Measurements from ENCODE around the gene C19orf12. TPM values are rescaled to one million over a fixed set of nuclear protein-coding genes. Genes with fewer than 3 reads are reported as not detected.
A peak's percentile ranks its signal among the peaks of the same experiment; 100 is the strongest.

C19orf12 gene
- total RNA-seq, result 21.2 TPM

DNA sequence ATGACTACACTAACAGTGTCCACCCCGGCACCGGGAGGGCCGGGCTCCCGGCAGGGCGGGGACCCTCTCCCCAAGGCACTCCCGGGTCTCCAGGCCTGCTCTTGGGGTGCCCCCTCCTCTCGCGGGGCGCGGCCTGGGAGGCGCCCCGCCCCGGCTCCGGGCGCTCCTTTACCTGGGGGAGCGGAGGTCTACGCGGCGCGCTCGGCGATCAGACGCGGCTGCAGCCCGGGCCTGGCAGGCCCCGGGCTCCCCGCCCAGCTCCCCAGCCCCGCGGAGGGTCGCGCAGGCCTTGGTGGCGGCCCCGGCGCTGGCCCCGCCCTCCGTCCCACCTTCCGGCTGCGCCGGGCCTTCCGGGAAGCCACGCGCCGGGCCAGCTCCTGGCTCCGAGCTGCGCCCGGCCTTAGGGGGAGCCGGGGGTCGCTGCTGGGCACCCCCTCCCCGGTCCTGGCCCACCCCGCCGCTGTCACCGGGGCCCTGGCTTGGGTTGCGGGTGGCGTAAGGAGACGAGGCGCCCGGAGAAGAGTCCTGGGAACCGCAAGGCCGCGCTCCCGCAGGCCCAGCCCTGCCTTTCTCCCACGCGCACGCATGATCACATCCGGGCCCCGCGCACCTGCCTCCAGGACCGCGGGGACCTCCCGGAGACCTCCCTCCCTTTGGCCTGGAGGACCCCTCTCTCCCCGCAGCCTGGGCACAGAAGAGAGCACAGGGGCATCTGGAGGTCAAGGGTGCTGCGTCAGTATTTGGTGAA is at the start of gene C19orf12:
Gene C19orf12 (minus strand): TSS at position 309 of the 748 bp plus-strand sequence. CDS start 6,848 bp downstream, outside the sequence.
- peak; percentile 34 for DNase-seq

DNA sequence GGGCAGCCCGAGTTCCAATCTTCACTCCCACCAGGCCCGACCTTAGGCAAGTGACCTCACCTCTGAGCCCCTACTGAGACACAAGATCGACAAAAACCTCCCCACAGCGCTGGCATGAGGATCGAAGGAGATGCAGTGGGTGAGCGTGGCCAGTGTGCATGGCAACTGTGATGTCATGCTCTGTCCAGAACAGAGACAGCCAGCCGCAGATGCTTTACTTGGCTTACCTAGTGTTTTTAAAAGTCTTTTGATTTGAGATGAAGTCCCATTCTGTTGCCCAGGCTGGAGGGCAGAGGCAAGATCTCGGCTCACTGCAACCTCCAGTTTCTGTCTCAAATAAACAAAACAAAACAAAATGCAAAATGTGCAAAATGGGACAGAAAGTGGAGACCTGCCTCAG is 49.3 kb upstream of the C19orf12 start:
- DNase-seq, result no peak

DNA sequence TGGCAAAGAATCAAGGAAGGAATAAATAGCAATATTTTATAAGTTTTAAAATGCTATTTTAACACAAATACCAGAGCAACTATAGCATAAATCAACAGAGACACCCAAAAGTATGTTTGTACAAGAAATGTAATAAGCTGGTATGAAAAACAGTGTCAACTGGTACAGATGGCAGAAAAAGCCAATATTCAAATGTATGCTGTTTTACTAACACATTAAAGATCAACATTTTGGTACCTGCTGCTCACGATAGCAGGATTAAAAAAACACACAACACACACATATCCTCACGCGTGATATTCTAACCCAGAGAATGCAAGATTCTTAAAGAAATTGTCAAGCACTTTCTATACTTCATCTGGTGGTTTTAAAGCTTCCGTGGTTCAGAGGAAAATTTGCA is 48.1 kb upstream of the C19orf12 start:
- DNase-seq, result no peak

DNA sequence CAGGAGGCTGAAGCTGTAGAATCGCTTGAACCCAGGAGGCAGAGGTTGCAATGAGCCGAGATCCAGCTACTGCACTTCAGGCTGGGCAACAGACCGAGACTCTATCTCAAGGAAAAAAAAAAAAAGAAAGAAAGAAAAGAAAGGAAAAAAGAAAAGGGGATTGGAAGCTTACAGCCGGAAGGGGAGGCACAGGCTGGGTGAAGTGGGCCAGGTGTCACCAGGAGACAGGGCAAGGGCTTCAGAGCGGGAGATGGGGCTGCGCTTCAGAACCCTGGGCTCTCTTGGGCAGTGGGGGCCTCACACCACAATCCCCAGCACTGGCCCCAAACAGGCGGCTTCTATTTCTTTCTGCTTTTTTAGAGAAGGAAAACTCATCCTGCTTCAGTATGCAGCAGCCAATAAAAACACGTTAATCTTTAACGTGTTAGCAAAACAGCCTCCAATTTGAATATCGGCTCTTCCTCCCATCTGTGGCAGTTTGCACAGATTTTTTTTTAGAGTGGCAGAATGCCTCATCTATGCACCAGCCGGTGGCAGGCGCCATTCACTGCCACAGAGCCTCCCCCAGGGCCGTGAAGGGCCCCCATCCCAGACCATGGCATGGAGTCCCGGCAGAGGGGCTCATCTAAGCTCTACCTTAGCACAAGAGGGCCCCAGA is 46.6 kb upstream of the C19orf12 start:
- no peak for DNase-seq

DNA sequence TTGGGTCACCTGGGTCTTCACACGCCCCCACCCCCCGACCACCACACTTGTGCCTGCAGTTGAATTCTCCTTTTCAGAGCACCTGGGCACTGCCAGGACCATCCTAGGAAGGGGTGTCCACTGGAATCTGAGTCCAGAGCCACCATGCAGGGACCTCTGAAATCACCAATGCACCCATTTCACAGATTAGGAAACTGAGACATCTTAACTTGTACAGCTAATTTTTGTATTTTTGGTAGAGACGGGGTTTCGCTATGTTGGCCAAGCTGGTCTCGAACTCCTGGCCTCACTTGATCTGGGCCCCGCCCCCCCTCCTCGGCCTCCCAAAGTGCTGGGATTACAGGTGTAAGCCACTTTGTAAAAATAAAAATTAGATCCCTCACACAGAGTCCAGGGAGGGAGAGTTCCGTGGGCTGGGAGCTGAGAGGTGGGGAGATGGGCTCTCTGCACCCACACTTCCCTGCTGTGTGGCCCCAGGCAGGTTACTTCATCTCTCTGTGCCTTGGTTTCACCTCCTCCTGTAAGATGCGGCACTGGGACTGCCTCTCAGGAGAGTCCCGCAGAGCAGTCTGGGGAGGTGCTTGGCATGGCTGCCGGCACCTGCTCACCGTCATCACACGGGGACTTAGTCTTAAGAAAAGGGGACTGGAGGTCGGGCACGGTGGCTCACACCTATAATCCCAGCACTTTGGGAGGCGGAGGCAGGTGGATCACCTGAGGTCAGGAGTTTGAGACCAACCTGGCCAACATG is 45.9 kb upstream of the C19orf12 start:
- DNase-seq, result no peak

DNA sequence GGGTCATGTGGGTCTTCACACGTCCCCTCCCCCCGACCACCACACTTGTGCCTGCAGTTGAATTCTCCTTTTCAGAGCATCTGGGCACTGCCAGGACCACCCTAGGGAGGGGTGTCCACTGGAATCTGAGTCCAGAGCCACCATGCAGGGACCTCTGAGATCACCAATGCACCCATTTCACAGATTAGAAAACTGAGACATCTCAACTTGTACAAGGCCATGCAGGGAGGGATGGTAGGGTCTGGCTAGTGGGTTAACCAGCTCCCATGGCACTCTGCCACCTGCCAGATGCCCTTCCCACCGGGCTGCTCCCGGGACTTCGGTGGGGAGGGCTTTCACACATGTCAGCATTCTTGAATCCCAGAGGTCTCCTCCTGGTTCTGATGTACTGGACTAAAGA is 44.3 kb upstream of the C19orf12 start:
- no peak for DNase-seq

DNA sequence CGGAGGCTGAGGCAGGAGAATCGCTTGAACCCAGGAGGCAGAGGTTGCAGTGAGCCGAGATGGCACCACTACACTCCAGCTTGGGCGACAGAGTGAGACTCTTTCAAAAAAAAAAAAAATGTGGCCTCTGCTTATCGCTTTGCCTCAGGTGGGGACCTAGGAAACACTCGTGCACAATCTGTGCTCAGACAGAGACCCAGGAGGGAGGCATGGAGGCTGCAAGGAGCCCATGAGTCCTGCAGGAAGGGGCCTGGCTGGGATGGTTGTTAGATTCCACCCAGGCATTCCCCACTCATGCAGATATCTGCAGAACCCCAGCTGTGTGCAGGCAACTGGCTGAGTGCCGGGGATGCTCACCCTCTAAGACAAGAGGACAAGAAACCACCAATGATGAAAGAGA is 43.8 kb upstream of the C19orf12 start:
- DNase-seq, result no peak

DNA sequence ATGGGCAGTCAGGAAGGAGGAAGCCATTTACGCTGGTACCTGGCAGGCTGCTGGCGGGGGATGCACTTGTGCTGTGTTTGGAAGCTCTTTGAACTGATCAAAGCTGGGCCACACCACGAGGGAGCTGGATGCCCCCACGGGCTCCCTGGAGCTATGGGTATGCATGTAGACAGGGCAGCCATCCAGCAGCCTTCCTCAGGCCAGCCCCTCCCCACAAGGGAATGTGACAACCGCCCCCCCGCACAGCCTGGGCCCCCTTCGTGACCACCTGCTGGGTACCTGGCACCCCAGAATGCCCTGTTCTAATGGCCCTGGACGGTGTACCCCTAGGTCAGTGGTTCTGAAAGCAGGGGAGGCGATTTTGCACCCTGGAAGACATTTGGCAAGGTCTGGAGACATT is 42.5 kb upstream of the C19orf12 start:
- no peak for DNase-seq

DNA sequence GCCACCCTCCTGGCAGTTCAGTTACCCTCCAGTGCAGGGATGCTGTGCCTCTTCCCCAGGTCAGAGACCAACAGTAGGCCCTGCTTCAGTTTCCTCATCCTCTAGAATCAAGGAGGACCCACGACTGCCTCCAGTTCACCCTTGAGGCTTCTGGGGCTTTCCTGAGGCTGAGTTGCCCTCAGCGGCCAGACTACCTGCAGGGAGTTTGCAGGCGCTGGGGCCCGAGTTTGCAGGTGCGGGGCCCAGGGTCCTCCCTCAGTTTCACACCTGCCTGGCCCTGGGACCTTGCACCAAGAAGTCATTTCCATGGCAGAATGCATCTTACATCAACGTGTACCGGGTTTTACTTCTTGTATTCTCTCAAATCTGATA is 38.9 kb upstream of the C19orf12 start:
- no peak for DNase-seq

DNA sequence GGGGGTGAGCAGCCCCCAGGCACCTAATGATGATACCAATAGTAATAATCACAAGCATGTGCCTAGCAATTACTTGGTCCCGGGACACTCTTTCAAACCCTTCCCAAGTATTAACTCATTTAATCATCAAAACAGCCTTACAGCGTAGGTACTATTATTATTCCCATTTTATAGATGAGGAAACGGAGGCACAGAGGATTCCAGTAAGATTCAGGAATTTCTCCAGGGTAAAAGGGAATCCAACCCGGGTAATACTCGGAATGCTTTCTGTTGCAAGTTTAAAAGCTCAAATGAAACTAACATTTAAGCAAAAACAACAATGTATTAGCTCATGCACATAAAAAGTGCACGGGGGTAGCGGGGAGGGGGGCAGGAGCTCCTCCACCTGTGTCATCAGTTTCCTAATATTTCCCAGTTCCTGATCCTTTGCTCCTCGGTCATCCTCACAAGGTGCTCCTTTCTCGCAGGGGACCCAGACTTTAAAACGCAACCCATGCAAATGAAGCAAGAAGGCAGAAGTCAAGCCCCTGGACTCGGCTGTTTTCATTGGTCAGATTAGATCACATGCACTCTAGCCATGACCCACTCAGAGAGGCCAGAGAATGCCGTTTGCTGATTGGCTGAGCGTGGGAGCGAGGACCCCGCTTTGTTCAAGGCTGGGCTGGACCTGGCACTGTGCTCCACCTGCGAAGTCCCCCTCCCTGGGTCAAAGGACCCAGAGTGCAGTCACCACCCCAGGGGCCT is 38.3 kb upstream of the C19orf12 start:
- DNase-seq, result no peak

DNA sequence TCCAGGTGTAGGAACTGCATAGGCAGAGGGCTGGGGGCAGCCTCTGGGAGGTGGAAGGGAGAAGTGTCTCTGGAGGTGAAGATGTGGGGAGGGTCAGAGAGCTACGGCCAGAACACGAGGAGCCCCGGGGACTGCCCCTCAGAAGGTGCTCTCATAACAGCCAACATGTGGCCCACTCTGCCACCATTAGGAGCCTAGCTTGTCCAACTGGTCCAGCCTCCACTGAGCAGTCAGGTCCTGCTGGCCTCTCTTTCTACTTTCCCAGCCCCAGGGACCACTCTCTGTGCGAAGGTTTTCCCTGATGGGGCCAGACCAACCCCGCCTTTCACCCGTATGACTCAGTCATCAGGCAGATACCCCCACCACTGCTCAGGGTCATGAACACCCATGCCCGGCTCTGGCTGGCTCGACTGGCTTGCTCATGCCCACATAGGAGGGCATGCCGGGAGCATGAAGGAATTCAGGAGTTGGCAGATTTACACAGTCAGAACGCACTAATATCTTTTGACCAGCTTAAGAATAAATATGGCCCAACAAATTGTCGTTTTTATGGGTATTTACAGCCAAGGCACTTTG is 37.5 kb upstream of the C19orf12 start:
- DNase-seq, result no peak

DNA sequence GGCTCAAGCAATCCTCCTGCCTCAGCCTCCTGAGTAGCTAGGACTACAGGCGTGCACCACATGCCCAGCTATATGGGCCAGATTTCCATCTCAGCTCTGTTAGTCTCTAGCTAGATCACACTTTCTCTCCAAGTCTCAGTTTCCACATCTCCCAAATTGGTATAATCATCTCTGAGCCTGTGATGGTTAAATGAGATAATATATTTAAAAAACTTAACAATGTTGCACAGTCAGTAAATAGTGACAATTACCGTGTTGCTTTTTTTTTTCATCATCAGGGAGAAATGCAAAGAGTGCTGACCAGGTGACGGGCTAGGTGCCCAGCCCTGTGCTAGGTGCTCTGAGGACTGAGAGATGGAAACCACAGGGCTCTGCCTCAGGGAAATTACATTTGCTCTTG is 36.9 kb upstream of the C19orf12 start:
- DNase-seq, result no peak

DNA sequence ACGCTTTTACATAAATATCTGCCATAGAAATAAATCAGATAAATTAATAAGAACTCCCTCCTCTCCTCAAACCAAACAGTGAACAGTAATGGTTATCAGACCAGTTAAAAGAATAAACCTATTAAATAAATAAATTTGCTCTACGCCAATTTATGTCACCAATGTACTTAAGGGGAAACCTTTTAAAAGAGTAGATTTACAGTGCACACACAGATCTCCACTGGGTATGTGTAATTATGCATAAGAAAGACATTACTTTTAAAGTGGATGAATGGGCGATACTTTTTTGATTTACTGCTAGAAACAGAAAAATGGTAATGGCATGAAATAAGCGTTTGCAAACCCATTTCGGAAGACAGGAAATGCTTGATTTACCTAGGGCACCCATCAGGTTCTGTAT is 34.9 kb upstream of the C19orf12 start:
- DNase-seq, result no peak

DNA sequence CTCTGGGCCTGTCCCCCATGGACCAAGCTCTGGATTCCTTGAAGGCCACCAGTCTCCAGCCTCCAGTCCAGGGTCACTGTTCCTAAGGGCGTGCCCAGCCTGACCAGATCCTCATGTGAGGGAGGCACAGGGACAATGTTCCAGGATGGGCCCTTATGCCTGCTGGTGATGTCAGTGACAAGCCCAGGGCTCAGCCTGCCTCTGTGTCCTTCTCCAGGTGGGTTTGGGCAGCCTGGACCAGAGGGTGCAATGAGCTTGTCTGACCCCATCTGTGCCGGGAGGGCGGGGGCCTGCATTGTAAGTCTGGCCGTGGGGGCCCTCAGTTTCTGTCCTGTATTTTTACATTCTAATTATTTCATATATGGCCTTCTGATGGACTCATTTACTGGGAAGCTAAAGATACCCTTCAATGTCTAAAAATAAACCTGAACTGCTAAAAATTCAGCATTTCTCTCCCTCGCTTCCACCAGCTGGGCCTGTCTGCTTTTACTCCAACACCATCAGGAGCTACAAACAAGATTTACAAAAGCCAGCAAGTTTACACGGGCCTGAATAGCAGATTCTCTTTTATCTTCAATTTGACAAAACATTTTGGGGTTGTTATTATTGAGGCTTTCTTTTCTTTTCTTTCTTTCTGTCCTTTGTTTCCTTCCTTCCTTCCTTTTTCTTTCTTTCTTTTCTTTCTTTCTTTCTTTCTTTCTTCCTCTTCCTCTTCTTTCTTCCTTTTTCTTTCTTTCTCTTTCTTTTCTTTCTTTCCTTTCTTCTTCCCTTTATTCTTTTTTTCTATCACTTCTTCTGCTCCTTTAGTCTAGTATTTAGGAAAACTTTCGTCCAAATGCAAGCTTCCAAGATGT is 34.2 kb upstream of the C19orf12 start:
- no peak for DNase-seq

DNA sequence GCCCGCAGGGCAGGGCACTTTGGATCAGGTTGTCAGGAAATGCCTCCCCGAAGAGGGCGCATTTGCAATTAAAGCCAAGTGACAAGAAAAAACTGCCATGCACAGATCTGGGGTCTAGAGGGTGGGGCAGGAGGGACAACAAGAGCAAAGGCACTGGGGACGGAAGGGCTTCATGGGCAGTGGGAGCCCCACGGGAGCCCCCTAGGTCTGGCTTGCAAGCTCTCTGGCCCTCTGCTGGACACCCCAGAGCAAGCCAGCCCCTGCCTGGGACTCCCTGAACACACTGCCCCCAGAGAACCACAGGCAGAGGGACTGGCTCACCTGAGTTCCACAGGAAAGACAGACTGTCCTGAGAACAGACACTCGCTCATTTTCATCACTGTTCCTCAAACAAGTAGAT is 30.2 kb upstream of the C19orf12 start:
- no peak for DNase-seq

DNA sequence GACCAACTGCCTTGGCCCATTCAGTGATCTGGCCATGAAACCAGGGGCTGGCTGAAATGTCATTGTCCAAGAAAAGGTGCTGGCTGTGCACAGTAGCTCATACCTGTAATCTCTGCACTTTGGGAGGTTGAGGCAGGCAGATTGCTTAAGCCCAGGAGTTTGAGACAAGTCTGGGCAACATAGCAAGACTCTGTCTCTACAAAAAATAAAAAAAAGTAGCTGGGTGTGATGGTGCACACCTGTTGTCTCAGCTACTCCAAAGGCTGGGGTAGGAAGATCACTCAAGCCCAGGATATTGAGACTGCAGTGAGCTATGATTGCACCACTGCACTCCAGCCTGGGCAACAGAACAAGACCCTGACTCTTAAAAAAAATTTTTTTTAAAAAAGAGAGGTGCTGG is 28.6 kb upstream of the C19orf12 start:
- DNase-seq, result no peak

DNA sequence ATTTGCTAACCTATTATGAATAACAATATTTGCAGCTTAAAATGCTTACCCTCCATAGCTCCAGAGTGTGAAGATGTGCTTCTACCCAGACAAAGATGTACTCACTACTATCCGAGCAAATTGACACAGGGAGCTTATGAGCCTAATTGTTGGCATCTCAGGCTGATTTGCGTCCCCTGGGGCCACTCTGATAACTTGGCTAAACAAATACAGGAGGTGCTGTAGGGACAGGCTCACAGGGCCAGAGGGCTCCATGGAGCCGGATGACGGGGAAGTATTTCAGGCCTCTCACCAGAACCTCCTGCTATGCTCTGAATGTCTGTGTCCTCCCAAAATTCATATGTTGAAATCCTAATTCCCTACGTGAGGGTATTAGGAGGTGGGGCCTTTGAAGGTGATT is 26.7 kb upstream of the C19orf12 start:
- no peak for DNase-seq

DNA sequence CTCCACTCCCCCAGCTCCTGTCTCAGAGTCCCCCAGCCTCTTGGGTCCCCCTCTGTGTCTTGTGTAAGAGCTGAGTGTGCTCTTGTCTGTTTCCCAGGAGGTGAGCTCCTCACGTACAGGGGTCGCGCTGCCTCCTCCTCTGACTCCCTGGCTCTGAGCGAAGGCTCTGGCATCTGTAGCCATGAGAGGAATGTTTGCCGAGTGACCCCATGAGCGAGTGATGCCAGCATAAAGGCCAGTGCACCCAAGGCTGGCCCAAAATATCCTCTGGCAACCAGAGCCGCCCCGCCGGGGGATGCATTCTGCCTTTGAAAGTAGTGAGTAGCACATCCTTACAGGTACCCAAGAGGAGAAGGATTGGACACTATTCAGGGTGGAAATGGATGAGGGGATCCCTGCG is 26.2 kb upstream of the C19orf12 start:
- DNase-seq, result no peak

DNA sequence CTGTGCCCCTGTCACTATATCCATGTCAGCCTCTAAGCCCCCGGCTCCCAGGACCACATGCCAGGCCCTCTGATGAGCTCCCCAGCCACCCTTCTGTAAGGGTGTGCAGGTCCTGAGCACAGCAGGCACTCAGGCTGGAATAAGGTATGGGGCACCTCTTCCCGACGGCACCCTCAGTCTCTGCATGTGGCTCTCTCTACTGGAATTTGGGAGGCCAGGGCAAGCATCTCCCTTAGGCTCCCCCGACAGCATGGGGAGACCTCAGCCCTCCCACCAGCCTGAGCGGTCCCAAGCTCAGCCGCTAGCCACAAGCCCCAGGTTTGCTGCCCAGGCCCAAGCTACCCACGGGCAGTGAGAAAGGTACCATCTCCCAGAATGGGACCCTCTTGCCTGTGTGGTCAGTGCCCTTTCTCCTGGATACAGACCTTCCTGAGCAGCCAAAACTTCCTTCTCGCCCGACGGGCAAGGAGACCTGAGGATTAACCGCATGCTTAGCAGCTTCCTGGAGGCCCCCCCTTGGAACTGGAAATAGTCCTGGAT is 22.5 kb upstream of the C19orf12 start:
- no peak for DNase-seq

DNA sequence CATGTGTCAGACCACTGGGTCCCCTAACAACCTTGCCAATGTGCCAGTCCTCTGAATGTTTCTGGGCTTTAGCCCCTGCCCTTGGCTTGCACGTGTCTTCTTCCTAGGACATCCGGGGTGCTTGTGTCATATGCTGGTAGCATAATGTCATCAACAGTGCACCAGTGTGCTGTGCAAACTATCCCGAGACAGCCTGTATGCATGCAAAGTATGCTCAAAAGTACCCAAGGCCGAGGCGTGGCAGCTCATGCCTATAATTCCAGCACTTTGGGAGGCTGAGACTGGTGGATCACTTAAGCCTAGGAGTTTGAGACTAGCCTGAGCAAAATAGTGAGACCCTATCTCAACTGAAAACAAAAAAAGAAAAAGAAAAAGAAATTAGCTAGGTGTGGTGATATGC is 20.8 kb upstream of the C19orf12 start:
- DNase-seq, result no peak

DNA sequence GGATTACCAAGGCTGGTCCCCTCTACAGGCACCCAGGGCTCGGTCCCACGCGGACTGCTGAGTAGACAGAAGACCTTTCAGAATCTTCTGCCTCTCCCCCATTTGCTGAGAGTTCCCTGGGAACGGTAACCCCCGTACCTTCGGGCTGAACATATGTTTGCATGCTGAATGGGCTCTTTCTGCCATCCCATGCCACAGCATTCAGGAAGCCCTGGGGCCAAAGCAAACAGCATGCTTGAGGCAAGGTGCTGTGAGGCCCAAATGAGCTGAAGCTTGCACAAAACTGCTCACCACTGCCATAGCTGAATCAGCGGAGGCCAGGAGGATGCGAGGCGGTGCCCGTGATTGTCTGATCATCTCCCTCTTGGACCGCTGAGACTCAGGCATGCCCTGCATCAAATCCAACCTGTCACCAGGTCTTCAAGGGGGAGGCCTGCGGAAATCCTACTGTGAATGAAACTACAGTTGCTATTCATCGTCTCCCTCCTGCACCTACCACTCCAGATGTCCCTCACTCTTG is 16.3 kb upstream of the C19orf12 start:
- DNase-seq, result no peak

Data from skin of body (tissue), 2 donors.